HG03025 (cell line): ENCODE data around the gene CELSR1.

Experiments
- ATAC-seq: cut with Tn5 transposase; IDR thresholded peaks from one replicate; pipeline ENCODE4 v1.9.1; 2021; ENCODE audit warnings: mild to moderate bottlenecking, moderate library complexity; ENCODE audit not compliant: unreplicated experiment, low FRiP score

The CELSR1 gene

DNA sequence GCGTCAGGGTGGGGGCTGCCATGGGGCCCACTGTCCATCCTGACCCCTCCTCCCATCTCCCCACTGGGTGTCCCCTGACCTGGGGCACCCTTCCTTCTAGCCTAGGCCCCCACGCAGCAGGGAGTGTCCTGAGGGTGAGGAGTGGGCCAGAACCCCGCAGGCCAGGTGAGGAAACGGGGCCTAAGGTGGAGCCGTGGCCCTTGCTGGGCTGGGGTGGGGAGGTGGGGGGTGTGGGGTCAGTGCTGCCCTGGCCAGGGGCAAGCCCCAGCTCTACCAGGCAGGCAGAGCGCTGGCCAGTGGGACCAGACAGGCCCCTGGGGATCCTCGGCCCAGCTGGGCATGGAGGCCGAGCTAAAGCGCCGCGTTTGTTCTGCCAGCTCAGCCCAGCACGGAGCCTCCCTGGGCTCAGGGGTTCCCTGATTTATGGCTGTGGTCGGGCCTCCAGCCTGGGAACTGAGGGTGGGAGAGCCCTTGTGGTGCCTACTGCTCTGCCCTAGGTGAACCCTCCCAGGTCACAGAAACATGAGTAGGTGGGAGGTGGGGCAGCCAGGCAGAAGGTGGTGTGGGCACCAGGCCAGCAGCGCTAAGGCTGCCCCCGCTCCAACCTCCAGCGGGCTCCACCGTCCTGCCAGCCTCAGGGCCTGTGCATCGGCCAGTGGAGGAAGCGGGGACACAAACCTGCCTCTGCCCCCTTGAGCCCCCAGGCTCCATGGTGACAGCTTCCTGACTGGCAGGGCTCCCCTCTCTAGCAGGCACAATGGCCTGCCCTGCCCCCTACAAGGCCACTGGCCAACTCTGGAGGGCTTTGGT, 179.5 kb downstream of the CELSR1 start:
- no peak for ATAC-seq

DNA sequence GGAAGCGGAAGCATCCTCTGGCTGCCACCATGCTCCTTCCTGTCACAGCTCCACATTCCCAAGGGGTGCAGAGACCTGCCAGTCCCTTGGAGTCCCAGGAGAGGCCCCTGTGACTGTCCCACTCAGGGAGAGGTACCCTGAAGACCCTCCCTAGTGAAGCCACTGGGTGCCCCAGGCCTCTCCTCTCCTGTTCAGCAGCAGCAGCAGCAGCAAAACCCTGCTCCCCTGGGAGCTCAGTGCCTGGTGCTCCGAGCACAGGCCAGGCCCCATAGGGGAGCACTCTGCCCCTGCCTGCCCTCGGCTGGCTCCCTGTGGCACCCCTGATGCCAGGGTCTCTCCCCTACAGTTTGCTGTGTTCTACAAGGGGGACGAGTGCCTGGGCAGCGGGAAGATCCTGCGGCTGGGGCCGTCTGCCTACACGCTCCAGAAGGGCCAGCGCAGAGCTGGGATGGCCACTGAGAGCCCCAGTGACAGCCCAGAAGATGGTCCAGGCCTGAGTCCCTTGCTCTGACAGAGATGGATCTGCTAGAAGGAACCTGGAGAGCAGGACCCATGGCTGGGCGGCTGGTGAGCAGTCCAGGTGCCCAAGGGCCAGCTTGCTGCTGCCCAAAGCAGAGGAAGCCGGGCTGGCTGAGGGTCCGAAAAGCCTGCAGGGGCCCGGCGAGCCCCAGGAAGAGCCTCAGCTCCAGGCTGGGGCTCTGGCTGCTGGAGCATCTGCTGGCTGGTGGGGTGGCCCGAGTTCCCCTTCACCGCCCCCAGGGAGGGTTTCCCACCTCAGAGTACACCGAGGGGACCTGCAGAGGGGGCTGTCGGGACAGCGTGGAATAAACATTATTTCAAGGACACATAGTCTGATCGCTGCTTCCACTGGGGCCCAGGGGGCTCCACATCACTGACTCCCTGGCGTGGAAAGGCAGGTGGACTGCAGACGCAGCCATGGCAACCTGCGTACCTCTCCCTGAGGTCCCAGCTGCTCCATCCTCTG, 180.6 kb downstream of the CELSR1 start:
- ATAC-seq: no peak

DNA sequence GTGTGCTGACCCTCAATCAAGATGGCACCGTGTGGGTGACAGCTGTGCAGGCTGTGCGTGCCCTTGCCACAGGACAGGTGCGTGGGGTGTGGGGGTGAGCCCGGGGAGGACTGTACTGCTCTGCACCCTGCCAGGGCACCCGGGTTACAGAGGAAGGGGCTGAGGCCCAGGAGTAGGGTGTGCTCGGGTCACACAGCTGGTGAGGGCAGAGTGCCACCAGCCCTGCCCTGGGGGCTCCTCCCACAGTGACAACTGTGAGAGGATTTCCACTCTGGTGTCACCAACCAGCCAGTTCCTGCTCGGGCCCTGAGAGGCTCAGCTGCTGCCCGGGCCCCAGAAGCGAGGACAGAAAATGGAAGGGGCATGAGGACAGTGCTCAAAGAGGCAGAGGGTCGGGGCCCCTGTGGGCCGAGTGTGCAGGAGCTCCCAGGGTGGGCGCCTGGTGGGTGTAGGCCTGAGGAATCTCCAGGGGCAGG, 181.4 kb downstream of the CELSR1 start:
- no peak for ATAC-seq

DNA sequence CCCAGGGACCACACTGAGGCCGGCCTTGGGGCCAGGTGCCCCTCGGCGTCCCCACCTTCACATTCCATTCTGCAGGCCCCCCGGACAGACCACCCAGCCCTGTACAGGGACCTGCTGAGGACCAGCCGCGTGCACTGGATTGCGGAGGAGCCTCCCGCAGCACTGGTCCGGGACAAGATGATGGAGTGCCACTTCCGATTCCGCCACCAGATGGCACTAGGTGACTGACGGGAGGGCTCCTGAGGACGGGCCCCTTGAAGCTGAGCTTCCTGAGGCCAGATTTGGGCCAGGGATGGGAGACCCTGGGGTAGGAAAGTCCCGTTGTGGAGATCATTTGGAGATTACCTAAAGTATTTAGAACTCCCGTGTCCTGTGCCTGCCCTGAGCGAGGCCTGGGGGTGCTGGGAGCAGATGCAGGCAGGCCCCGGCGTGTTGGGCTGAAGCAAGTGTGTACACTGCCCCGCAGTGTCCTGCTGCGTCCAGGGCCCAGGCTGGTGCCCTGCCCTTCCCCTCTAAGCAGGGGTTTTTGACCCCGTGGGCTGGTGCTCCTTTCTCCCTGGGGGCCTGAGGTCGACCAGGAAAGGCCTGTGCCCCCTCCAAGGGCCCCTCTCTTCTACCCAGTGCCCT, 181.9 kb downstream of the CELSR1 start:
- no peak for ATAC-seq

DNA sequence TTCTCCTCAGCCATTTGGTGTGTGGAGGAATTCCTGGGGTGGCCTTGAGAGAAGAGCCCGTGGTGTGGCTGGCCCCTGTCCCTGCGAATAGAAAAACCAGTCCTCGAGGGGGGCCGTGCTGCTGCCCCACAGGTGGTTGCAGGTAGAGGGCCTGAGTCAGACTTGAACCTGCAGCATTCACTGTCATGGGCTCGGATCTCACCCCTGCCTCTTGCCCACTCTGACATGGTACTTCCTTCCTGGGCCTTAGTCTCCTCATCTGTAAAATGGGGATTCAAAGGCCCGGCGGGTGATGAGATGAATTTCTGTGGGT, 182.5 kb downstream of the CELSR1 start:
- ATAC-seq: no peak

DNA sequence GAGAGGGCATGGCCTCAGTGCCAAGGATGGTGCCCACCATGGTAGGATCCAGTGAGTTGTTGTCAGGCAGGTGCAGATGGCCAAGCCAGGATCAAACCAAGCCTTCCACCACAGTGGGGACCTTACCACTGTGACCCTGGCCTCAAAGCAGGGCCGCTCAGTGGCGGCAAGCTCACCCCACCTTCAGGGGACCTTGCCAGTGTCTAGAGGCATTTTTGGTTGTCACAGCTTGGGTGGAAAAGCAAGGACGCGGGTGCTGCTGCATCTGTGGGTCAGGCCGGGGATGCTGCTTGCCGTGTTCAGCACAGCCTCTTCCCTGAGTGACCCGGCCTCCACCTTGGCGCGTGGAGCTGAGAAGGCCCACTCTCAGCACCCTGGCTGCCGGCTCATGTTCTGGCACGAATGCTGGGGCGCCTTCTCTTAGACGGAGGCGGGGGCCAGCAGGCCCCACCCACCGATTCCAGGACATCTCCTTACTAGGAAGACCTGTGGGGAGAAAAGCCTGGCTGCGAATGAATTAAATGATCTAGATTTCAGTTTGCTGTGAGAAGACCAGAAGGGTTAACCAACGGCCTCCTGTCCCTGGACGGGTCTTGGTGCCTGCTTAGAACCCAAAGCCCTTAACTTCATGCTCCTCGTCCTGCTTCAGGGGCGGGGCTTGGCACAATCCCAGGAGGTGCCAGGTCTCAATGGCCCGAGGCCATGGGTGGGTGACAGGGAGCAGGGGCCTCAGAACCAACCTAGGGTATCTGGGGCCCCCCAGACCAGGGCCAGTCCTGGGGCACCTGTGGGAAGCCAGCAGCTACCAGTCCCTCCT, 183.0 kb downstream of the CELSR1 start:
- ATAC-seq: no peak

DNA sequence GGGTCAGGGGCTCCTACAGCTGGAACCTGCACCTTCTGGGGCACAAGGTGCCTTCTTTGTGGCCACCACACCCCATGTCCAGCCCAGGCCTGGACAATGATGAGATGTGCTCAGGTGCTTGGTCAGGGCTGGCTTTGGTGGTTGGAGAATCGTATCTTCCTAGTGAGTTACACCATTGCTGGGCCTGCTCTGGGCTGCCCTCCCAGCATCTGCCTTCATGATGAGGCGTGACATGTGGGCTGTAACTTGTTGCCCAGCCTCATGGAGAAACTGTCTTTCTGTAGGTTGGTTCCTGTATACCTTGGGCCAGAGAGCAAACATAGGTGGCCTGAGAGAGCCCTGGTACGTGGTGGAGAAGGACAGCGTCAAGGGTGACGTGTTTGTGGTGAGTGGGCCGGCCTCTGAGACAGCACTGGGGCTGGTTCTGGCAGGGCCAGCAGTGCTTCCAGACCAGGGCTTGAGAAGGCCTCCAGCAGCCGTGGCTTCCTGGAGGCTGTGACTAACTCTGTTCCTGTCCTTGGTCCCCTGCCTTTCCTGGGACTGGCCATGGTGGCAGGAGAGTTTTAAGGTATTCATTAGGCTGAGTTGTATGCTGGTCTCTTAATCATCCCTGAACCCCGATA, 183.8 kb downstream of the CELSR1 start:
- ATAC-seq: no peak

DNA sequence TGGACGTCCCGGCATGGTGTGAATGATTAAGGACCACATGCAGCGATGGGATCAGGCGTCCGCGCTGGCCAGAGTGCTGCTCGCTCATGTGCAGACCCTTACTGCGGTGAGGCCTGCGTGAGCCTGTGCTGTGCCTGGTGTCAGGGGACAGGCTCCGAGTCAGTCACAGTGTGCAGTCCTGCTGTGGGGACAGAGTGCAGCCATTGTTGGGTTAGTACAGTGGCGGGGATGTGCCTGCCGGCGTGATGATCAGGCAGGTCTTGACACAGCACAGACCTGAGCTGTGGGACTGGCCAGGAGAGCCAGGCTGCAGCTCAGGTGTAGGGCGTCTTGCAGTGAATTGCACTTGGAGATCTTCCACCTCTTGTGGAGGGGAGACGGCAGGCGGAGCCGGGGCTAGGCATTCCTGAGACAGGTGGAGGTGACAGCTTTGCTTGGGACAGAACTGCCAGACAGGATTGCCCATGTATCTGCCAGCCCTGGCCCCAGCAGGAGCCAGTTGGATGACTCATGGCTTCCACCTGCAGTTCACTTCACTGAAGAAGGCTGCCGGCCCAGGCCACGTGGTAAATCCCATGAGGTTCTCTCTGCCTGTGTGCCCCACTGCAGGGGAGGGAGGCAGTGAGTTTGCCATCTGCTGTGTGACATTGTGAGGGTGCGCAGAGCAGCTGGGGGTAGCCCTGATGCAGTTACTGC, 184.6 kb downstream of the CELSR1 start:
- no peak for ATAC-seq

DNA sequence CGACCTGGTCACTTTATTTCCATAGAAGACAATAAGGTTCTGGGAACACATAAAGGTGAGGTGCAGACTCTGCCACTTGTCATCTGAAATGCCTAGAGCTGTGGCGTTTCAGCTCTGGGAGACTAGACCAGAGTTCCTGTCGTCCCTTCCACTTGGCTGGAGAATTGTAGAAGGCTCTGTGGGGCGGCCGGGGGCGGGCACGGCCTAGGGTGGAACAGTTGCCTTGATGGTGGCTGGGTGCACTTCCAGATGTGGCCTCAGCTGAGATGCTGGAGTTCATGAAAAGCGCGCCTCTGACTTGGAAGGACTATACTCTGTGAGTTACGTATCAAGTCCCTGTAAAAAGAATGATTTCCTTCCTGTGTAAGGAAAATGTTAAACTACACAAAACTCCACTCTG, 185.1 kb downstream of the CELSR1 start:
- no peak for ATAC-seq

DNA sequence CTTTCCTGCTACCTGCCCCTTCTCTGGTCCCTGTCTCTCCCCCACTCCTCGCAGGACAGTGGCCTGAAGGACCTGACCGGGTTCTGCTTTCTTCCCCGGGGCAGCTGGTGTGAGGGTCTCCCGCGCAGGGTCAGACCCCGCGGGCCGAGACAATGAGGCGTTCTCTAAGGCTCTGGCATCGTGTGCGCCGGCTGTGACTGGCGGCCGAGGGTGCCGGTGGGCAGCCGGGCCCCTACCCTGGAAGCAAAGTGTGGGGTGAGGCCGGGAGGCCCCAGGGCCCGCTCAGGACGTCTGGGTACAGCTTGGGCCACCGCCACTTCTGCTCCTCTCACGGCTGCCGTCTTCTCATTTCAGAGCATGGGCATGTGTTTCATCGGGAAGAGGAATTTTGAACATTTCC, 185.7 kb downstream of the CELSR1 start:
- ATAC-seq: no peak

DNA sequence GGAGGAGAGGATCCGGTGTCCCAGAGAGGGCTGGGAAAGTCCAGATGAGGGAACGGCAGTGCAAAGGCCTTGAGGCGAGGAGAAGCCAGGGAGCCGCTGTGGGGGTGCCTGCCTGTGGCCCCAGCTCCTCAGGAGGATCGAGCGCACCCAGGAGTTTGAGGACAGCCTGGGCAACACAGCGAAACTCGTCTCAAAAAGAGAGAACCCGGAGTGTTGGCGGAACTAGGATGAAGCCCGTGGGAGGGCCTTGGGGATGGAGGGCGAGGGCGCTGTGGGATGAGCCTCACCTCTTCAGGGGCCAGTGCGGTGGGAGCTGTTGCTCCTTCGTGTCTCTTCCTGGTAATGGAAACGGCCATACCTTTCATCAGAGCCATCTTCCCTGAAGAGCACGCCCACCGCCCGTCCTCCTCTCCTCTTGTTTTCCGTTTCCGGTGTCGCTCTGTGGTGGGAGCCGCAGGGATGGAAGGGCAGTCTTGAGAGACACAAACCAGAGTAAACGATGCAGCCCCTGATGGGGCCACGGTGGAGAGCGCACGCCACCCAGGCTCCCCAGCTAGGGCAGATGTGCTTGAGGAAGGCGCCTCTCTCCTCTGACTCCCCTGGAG, 186.2 kb downstream of the CELSR1 start:
- ATAC-seq: no peak

DNA sequence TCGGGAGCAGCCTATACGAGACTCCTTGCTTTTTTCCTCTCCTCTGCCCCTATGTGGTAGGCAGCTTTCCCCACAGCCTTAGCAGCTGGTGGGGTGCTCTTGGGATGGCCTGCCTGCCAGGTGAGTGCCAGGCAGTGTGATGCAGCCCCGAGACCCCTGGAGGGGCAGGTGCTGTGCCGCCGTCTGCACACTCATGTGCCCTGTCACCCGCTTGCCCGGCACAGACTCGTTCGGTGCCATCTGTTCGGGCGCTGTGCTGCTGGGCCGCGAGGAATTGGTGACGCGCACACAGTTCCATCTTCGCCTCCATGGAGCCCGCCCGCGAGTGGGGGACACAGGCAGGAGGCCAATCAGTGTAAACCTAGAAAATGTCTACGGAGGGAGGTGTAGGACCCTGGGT, 186.8 kb downstream of the CELSR1 start:
- ATAC-seq: no peak

DNA sequence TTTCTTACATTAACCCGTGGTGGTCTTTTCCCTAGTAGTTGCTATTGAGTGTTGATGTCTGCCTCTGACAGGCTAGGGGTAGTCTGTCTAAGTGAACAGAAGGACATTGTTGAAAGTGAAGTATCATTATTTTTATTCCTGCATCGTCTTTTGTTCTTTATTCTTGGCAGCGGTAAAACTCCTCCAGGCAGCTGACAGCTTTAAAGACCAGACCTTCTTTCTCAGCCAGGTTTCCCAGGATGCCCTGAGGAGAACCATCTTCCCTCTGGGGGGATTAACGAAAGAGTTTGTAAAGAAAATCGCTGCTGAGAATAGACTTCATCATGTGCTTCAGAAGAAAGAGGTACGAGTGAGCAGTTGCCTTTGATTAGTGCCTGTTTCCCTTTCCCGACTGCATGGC, 187.3 kb downstream of the CELSR1 start:
- no peak for ATAC-seq

DNA sequence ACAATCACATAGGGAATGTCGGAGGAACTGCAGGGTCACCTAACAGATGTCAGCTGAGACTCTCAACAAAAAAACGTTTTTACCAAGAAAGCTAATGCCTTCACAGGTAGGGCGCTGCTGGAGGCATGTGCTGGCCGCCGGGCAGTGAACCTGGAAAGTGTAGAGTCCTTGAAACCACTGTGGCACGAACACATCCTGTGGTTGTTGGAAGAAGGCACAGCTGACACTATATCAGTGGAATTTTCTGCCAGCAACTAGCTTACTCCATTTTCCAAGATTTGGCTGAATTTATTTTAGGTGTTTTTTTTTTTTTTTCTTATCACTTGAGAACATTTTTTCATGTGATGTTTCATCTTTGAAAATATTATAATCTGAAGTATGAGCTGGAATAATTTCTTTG, 187.7 kb downstream of the CELSR1 start:
- no peak for ATAC-seq

DNA sequence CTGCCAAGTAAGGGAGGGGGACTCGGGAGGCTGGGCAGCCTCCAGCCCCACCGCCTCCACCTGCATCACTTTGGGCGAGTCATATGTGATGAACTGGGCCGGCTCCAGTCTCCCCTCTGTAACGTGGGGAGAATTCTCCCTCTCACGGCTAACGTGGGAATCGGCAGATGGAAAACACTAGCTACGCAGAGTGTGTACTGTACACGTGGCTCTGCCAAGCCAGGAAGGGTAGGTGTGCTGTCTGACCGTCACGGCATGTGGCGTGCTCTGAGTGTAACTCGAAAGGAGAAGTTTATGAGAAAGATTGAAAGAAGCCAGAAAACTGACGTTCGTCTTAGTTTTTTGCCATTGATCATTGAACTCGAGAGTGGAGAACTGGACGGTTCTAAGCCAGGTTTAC, 188.2 kb downstream of the CELSR1 start:
- ATAC-seq: no peak

DNA sequence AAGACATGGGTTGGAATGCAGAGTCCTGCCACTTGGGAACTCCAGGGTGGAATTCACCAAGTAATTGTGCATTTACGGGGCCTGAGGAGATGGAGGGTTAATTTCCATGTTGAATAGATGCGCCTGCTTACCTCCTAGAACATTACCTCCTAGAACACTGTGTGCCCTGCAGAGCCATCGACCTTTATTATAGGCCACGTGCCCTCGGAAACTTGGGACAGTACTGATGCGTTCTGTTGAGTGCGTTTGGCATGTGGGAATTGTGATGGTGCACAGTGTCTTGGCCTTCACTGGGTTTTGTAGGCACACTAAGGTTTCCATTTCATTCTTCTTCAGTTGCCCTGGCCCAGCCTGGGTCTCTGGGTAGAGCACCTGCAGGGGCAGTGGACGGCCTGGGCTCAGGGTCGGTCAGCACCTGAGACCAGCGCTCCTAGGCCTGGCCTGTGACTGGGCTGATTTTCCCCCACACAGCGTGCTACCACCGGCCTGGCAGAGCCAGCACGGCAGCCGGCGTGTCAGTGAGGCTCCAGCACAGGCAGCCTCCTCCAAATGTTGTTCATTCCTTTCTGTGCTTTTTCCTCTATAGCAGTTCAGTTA, 189.2 kb downstream of the CELSR1 start:
- no peak for ATAC-seq

DNA sequence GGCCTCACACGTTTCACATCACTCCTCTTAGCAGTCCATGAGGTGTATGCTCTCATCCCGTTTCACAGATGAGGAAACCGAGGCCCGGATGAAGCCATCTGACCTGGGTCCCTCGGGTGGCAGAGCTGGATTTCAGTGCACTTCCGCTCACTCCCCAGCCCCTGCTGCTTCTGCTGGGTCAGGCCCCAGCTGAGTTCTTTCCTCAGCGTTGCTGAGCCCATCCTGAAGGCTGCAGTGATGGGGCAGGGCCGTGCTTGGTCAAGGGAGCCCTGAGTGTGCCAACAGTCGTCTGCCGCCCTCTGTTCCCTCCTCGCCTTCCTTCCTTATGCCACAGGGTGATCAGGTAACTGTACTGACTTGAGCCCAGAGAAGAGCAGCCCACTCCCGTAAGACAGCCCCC, 189.8 kb downstream of the CELSR1 start:
- ATAC-seq: no peak

DNA sequence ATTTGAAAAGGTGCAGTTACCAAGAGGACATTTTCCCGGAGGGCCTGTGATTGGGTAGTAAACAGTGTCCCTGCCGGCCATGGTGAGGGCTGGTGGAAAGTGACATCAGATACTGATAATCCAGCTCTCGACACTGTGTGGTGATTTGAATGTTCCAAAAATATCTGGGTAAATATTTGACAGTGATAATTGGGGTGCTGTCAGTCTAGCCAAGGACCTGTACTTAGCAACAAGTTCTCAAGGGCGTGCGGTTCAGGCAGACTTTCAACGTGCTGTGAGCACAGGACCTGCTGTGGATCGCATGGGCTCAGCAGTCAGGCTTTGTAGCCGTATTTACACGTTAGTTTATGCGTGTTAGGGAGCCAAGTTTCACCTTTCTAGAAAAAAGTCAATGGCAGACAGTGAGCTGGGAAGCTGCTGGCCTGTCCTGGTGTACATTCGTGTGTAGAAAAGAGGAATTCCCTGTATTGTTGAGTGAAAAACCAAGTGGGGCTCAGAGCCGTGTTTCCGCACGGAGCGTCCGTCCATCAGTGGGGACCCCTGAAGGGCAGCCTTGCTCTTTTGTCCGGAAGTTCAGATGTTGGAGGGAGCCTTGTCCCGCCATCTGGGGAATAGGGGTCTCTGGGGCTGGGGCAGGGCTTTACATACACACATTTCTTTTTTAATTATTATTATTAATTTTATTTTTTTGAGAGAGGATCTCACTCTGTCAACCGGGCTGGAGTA, 190.6 kb downstream of the CELSR1 start:
- ATAC-seq: no peak
